ENCODE results near the gene F7.

F7 gene

GRCh38 chr13:113084094-113084942 lies 21.3 kb upstream of the F7 start:
- no peaks in the 10 kb centered on the region for H3K9me3 ChIP-seq (ENCODE audit: control insufficient read depth, low read length)
- no peak overlapping the region for H3K4me3 ChIP-seq (ENCODE audit: low read length)
- H3K9ac ChIP-seq (ENCODE audit: low read length), result no peak overlapping the region
- no peaks in the 10 kb centered on the region for H3K27me3 ChIP-seq (ENCODE audit: control insufficient read depth, insufficient read depth, low read length)
- peaks cover 4% of the 10 kb centered on the region for H3K4me1 ChIP-seq (ENCODE audit: control insufficient read depth, insufficient read depth, low read length)
- no peaks in the 10 kb centered on the region for H3K36me3 ChIP-seq (ENCODE audit: control insufficient read depth, insufficient read depth, low read length)

- H3K4me1 ChIP-seq (ENCODE audit: control insufficient read depth, insufficient read depth, low read length), result peaks cover 4% of the 10 kb centered on the region
- no peaks in the 10 kb centered on the region for H3K36me3 ChIP-seq (ENCODE audit: control insufficient read depth, insufficient read depth, low read length)
- no peaks in the 10 kb centered on the region for H3K27me3 ChIP-seq (ENCODE audit: control insufficient read depth, insufficient read depth, low read length)
- no peak overlapping the region for H3K9ac ChIP-seq (ENCODE audit: low read length)
- H3K9me3 ChIP-seq (ENCODE audit: control insufficient read depth, low read length), result no peaks in the 10 kb centered on the region
- no peak overlapping the region for H3K4me3 ChIP-seq (ENCODE audit: low read length)
Measured at GRCh38 chr13:113084943-113085540, 20.5 kb upstream of the F7 start.

GRCh38 chr13:113086031-113086750 lies 19.4 kb upstream of the F7 start:
- no peaks in the 10 kb centered on the region for H3K9me3 ChIP-seq (ENCODE audit: control insufficient read depth, low read length)
- no peak overlapping the region for H3K4me3 ChIP-seq (ENCODE audit: low read length)
- H3K4me1 ChIP-seq (ENCODE audit: control insufficient read depth, insufficient read depth, low read length), result peaks cover 4% of the 10 kb centered on the region
- H3K9ac ChIP-seq (ENCODE audit: low read length), result no peak overlapping the region
- H3K27me3 ChIP-seq (ENCODE audit: control insufficient read depth, insufficient read depth, low read length), result no peaks in the 10 kb centered on the region
- no peaks in the 10 kb centered on the region for H3K36me3 ChIP-seq (ENCODE audit: control insufficient read depth, insufficient read depth, low read length)

GRCh38 chr13:113086991-113087922 lies 18.3 kb upstream of the F7 start:
- peaks cover 4% of the 10 kb centered on the region for H3K4me1 ChIP-seq (ENCODE audit: control insufficient read depth, insufficient read depth, low read length)

GRCh38 chr13:113087923-113088690 lies 17.5 kb upstream of the F7 start:
- no peaks in the 10 kb centered on the region for H3K36me3 ChIP-seq (ENCODE audit: control insufficient read depth, insufficient read depth, low read length)
- no peak overlapping the region for H3K9ac ChIP-seq (ENCODE audit: low read length)
- peaks cover 4% of the 10 kb centered on the region for H3K4me1 ChIP-seq (ENCODE audit: control insufficient read depth, insufficient read depth, low read length)

More at GRCh38 chr13:113086991-113087922, 18.3 kb upstream of the F7 start:
- no peaks in the 10 kb centered on the region for H3K36me3 ChIP-seq (ENCODE audit: control insufficient read depth, insufficient read depth, low read length)
- H3K4me3 ChIP-seq (ENCODE audit: low read length), result no peak overlapping the region
- no peak overlapping the region for H3K9ac ChIP-seq (ENCODE audit: low read length)
- no peaks in the 10 kb centered on the region for H3K27me3 ChIP-seq (ENCODE audit: control insufficient read depth, insufficient read depth, low read length)
- H3K9me3 ChIP-seq (ENCODE audit: control insufficient read depth, low read length), result no peaks in the 10 kb centered on the region

GRCh38 chr13:113088691-113089020 lies 16.9 kb upstream of the F7 start:
- Histone ChIP-seq H3K27me3 (ENCODE audit: control insufficient read depth, insufficient read depth, low read length) (no peaks in the 10 kb centered on the region), H3K4me3 (ENCODE audit: low read length) (no peak overlapping the region), H3K9ac (ENCODE audit: low read length) (no peak overlapping the region), H3K4me1 (ENCODE audit: control insufficient read depth, insufficient read depth, low read length) (no peaks in the 10 kb centered on the region), H3K9me3 (ENCODE audit: control insufficient read depth, low read length) (no peaks in the 10 kb centered on the region), H3K36me3 (ENCODE audit: control insufficient read depth, insufficient read depth, low read length) (no peaks in the 10 kb centered on the region)

More at GRCh38 chr13:113087923-113088690, 17.5 kb upstream of the F7 start:
- Histone ChIP-seq H3K27me3 (ENCODE audit: control insufficient read depth, insufficient read depth, low read length) (no peaks in the 10 kb centered on the region), H3K4me3 (ENCODE audit: low read length) (no peak overlapping the region), H3K9me3 (ENCODE audit: control insufficient read depth, low read length) (no peaks in the 10 kb centered on the region)

- H3K9me3 ChIP-seq (ENCODE audit: control insufficient read depth, low read length), result no peaks in the 10 kb centered on the region
- no peaks in the 10 kb centered on the region for H3K27me3 ChIP-seq (ENCODE audit: control insufficient read depth, insufficient read depth, low read length)
- no peak overlapping the region for H3K9ac ChIP-seq (ENCODE audit: low read length)
- H3K36me3 ChIP-seq (ENCODE audit: control insufficient read depth, insufficient read depth, low read length), result no peaks in the 10 kb centered on the region
- no peak overlapping the region for H3K4me3 ChIP-seq (ENCODE audit: low read length)
- no peaks in the 10 kb centered on the region for H3K4me1 ChIP-seq (ENCODE audit: control insufficient read depth, insufficient read depth, low read length)
Measured at GRCh38 chr13:113089693-113090414, 15.7 kb upstream of the F7 start.

- H3K36me3 ChIP-seq (ENCODE audit: control insufficient read depth, insufficient read depth, low read length), result no peaks in the 10 kb centered on the region
- H3K4me1 ChIP-seq (ENCODE audit: control insufficient read depth, insufficient read depth, low read length), result no peaks in the 10 kb centered on the region
- H3K4me3 ChIP-seq (ENCODE audit: low read length), result no peak overlapping the region
- no peaks in the 10 kb centered on the region for H3K9me3 ChIP-seq (ENCODE audit: control insufficient read depth, low read length)
- H3K9ac ChIP-seq (ENCODE audit: low read length), result no peak overlapping the region
- no peaks in the 10 kb centered on the region for H3K27me3 ChIP-seq (ENCODE audit: control insufficient read depth, insufficient read depth, low read length)
Measured at GRCh38 chr13:113090415-113090770, 15.2 kb upstream of the F7 start.

- Histone ChIP-seq H3K4me1 (ENCODE audit: control insufficient read depth, insufficient read depth, low read length) (no peaks in the 10 kb centered on the region), H3K27me3 (ENCODE audit: control insufficient read depth, insufficient read depth, low read length) (no peaks in the 10 kb centered on the region), H3K9ac (ENCODE audit: low read length) (no peak overlapping the region), H3K9me3 (ENCODE audit: control insufficient read depth, low read length) (no peaks in the 10 kb centered on the region), H3K4me3 (ENCODE audit: low read length) (no peak overlapping the region), H3K36me3 (ENCODE audit: control insufficient read depth, insufficient read depth, low read length) (no peaks in the 10 kb centered on the region)
Measured at GRCh38 chr13:113090806-113091205, 14.8 kb upstream of the F7 start.

- H3K9ac ChIP-seq (ENCODE audit: low read length), result no peak overlapping the region
- no peaks in the 10 kb centered on the region for H3K27me3 ChIP-seq (ENCODE audit: control insufficient read depth, insufficient read depth, low read length)
- H3K4me3 ChIP-seq (ENCODE audit: low read length), result no peak overlapping the region
- H3K36me3 ChIP-seq (ENCODE audit: control insufficient read depth, insufficient read depth, low read length), result no peaks in the 10 kb centered on the region
- no peaks in the 10 kb centered on the region for H3K4me1 ChIP-seq (ENCODE audit: control insufficient read depth, insufficient read depth, low read length)
- H3K9me3 ChIP-seq (ENCODE audit: control insufficient read depth, low read length), result no peaks in the 10 kb centered on the region
Measured at GRCh38 chr13:113091211-113091771, 14.3 kb upstream of the F7 start.

Measured in mucosa of stomach (tissue), 1 donor.